AG04449 (cell line): ENCODE results near the gene UNC5C.
"Not testable (repeated sequence)": the region's sequence is repeated elsewhere in the genome, so short reads cannot be mapped to it uniquely, and the experiment has no call there.

Source experiments
- CTCF ChIA-PET: fragments of 350-600 bp; formaldehyde crosslinking; extraction: SDS; loops from one replicate; lab custom pipeline; 2021; ENCODE audit warnings: antibody characterized with exemption; lab: Yijun Ruan, JAX
- POLR2A ChIA-PET: fragments of 400-600, 350-600 bp; formaldehyde crosslinking; extraction: SDS; loops from one replicate; lab custom pipeline; 2020; ENCODE audit warnings: antibody characterized with exemption, inconsistent platforms; lab: Yijun Ruan, JAX
- DNase-seq: peaks from one replicate; pipeline ENCODE4 v3.0.0-alpha.2; 2010; ENCODE audit warnings: low read depth, low spot score
- H3K4me3 ChIP-seq: 2 replicates; pipeline ENCODE4 v1.5.1; 2011; ENCODE audit warnings: low read depth, mild to moderate bottlenecking, control low read depth, low read length
- CTCF ChIP-seq: IDR thresholded peaks from one replicate; pipeline ENCODE4 v1.5.1; 2011; ENCODE audit warnings: mild to moderate bottlenecking, moderate library complexity, low read length, control low read depth, inconsistent platforms; ENCODE audit not compliant: insufficient read depth; ENCODE audit errors: missing control alignments

Gene UNC5C

GRCh38 chr4:95151255-95151654 lies 397.5 kb downstream of the UNC5C start:
- no peak for DNase-seq
- POLR2A ChIA-PET = no interaction called here
- CTCF ChIA-PET = interaction anchor here (0.7 to 1.8 kb wide), 3 partner anchors 9 to 15 kb away, joined by 3 to 5 read pairs (median 3); no protein-coding TSS in a partner anchor
- TF ChIP-seq CTCF = no peak
- H3K4me3 ChIP-seq = no peak overlapping the region

GRCh38 chr4:95142932-95143331 lies 405.8 kb downstream of the UNC5C start:
- H3K4me3 ChIP-seq = no peak overlapping the region
- CTCF ChIA-PET = interaction anchor here (1.5 to 2.4 kb wide), 2 partner anchors 13 to 14 kb away, joined by 7 to 10 read pairs; no protein-coding TSS in a partner anchor
- no peak for DNase-seq
- TF ChIP-seq CTCF = no peak
- POLR2A ChIA-PET = no interaction called here

- TF ChIP-seq CTCF = no peak
- H3K4me3 ChIP-seq = no peak overlapping the region
- POLR2A ChIA-PET = interaction anchor here (1.1 kb wide), 1 partner anchor 12 kb away, joined by 3 read pairs; no protein-coding TSS in a partner anchor
- CTCF ChIA-PET = interaction anchor here (0.8 to 1.5 kb wide), 3 partner anchors 9 to 16 kb away, joined by 3 to 7 read pairs (median 4); no protein-coding TSS in a partner anchor
- DNase-seq = no peak
These were observed 407.4 kb downstream of the UNC5C start for GRCh38 chr4:95141361-95141760.

GRCh38 chr4:95139424-95139823 lies 409.3 kb downstream of the UNC5C start:
- CTCF ChIA-PET, POLR2A ChIA-PET, H3K4me3 ChIP-seq, DNase-seq: not testable (repeated sequence)

- CTCF ChIA-PET, POLR2A ChIA-PET, DNase-seq, H3K4me3 ChIP-seq: not testable (repeated sequence)
These were observed 414.8 kb downstream of the UNC5C start for GRCh38 chr4:95134016-95134415.

GRCh38 chr4:95129821-95130311 lies 418.9 kb downstream of the UNC5C start:
- peak; percentile 98 for DNase-seq
- TF ChIP-seq CTCF = no peak
- ChIA-PET CTCF (interaction anchor here (0.8 to 1.7 kb wide), 3 partner anchors 12 to 510 kb away, joined by 3 to 7 read pairs (median 3); no protein-coding TSS in a partner anchor), POLR2A (interaction anchor here (0.8 kb wide), 1 partner anchor 12 kb away, joined by 3 read pairs; no protein-coding TSS in a partner anchor)
- peak overlapping the region; percentile 26 for H3K4me3 ChIP-seq

GRCh38 chr4:95129031-95129430 lies 419.7 kb downstream of the UNC5C start:
- H3K4me3 ChIP-seq = no peak overlapping the region
- POLR2A ChIA-PET = no interaction called here
- TF ChIP-seq CTCF = no peak
- CTCF ChIA-PET = interaction anchor here (0.8 to 1.7 kb wide), 3 partner anchors 11 to 509 kb away, joined by 3 to 7 read pairs (median 3); no protein-coding TSS in a partner anchor
- no peak for DNase-seq
